NCI-H2227 (cell line): Measurements from ENCODE around the gene SEMA5B.

Experiments used
- DNase-seq: peaks from one replicate; lab custom pipeline; 2025; ENCODE audit not compliant: unreplicated experiment; lab: John Stamatoyannopoulos, UW

Gene SEMA5B

GRCh38 chr3:123026565-123027291 lies 835 bp downstream of the SEMA5B start:
- peak; percentile 26 for DNase-seq

GRCh38 chr3:123025642-123026521 lies 1.7 kb downstream of the SEMA5B start:
- DNase-seq = peak; percentile 39

GRCh38 chr3:123024056-123024455 lies 3.5 kb downstream of the SEMA5B start:
- DNase-seq = no peak

GRCh38 chr3:123021996-123022510 lies 5.5 kb downstream of the SEMA5B start:
- DNase-seq = peak; percentile 29

DNA sequence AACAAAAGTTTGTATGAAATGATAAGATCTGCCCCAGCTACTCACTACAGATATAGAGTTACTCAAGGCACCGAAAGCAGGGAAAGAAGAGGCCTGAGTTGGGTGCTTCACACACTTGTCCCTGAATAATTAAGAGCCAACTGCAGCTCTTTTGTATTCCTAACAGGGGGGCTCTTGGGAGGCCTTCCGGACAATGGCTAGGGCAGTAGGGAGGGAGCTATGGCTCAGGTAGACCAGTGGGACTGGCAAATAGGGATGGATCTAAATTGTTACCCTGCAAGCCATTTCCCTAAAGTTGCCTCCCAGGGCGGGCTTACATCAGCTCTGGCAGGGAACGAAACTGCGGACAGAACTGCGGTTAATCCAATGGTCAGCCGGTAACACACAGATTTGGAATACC lies 6.2 kb downstream of the SEMA5B start:
- DNase-seq = no peak

DNA sequence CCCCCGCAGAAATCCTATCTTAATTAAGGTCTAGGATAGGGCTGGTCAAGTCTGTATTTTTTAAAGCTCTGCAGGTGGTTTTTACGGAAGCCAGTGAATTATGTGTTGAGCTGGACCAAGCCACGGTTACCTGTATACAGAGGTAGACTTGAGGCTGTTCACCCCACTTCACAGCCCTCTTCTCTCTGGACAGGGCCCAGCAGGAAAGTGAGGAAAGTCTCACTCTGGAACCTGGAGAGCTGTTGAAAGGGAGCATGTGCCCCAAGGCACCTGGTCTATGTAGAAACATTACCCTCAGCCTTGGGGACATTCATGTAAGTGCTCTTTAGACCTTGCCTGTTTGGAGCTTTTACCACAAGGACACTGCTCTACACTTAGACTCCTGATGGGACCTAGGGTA lies 6.9 kb downstream of the SEMA5B start:
- DNase-seq = no peak

DNA sequence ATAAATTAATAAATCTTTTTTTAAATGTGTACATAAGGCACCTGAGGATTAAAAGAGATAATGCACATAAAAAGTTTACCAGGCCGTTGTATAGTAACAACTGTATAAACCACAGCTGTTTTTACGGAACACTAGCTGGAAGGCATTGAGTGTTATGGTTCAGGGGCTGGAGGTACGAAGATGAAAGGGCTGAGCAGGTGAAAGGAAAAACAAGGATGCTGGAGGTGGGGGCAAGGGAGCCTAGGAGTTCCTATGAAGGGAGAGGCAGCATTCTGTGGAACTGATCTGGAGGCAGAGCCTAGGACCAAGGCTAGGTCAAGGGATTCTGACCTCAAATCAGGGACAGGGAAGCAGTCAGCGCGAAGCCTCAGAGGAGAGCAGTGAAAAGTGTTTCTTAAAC lies 8.0 kb downstream of the SEMA5B start:
- DNase-seq = no peak

DNA sequence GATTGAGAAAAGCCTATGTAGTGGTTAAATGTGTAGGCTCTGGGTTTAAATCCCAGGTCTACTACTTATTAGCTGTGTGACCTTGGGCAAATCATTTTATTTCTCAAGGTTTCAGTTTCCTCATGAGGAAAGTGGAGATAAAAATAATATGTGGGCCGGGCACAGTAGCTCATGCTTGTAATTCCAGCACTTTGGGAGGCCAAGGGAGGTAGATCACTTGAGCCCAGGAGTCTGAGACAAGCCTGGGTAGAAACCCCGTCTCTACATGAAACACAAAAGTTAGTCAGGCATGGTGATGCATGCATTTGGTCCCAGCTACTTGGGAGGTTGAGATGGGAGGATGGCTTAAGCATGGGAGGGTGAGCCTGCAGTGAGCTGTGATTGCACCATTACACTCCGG lies 8.4 kb downstream of the SEMA5B start:
- DNase-seq = no peak

GRCh38 chr3:123018683-123019082 lies 8.9 kb downstream of the SEMA5B start:
- DNase-seq = no peak

DNA sequence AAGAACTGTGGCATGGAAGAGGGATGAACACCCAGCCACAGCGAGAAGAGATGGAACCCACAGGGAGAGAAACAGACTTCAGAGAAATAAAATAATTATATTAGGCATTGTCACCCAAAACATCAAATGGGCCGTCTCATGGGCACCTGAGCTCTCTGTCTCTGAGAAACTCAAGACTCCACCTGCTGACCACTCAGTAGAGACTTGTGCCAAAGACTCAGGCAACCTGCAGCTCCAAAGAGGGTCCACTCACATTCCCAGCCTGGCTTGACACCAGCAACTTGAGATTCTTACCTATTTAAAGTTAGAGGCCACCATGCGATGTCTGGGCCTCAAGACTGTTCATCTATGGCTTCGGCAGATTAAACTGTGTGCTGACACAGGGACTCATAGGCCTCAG lies 12.0 kb downstream of the SEMA5B start:
- no peak for DNase-seq

GRCh38 chr3:123013876-123014275 lies 13.7 kb downstream of the SEMA5B start:
- no peak for DNase-seq

- no peak for DNase-seq
Measured at GRCh38 chr3:123012652-123013051, 14.9 kb downstream of the SEMA5B start.

GRCh38 chr3:123011447-123011846 lies 16.1 kb downstream of the SEMA5B start:
- no peak for DNase-seq

DNA sequence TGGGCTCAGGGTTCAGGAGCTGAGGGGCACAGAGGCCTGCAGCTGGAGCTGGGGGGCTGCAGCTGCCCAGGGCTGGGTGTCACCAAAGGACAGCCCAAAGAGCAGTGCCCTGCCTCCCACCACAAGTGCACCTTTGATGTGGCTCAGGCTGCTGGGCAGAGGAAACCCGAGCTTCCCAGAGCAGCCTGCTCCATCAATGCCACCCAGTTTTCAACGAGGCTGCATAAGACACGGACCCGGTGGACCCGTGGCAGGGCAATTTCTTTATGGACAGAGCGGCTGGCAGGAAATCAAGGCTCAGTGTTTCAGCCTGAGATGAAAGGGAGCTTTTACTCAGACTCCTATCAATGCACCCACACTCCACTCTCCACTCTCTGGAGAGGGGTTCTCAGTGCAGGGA lies 18.7 kb downstream of the SEMA5B start:
- no peak for DNase-seq

DNA sequence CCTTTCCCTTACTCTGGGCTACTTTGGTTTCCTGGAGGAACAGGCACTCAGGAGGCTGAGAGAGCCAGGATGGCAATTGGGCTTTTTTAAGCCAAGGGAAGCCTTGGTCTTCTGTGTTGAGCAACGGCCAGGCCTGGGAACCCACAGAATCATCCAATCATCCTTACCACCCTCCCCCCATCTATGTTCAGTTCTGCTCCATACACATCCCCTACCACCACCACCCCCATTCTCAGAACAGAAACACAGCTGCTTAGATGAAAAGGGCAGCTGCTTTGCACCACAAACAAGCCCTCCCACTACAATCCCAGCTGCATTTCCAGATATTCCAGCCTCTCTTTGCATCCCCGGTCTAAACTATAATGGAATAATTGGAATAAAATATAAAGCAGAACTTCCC lies 21.0 kb downstream of the SEMA5B start:
- no peak for DNase-seq

DNA sequence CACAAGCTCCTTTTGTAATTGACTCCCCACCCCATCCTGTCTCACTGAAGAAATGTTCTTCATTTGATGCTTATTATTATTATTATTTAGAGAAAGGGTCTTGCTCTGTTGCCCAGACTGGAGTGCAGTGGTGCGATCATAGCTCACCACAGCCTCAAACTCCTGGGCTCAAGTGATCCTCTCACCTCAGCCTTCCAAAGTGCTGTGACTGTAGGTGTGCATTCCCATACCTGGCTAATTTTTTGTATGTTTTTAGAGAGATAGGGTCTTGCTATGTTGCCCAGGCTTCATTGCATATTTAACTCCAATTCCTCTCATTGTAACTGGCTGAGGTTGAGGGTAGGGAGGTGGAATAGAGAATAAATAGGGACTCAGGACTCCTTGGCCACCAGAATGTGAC lies 22.3 kb downstream of the SEMA5B start:
- DNase-seq = no peak

DNA sequence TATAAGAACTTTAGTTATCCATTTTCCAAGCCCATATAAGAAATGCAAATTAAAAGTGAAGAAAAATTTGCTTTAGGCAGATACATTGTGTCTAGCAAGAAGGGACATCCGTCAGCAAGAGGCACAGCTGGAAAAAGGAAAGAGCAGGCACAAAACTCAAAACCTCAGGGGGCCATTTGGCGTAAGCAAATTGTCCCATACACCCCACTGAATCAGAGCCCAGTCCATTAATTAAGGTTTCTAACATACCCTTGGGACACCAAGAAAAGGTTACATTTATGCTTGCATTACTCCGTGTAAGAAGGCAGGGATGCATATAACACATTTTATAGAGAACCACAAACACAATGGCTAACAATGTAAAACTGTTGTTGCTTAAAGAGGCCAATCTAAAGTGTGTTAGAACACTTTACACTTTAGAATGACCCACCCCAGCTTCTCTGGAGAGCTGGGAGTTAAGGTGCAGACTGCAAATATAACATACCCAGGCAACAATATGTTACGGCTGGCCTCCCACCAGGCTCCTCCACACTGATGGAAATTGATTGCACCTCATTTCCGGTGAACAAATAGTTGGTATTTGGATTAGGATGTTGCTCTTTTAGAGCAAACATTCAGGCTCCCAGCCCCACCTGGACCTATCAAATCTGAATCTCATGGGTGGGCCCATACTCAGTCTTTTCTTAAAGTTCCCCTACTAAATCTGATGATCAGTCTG lies 23.2 kb downstream of the SEMA5B start:
- no peak for DNase-seq

DNA sequence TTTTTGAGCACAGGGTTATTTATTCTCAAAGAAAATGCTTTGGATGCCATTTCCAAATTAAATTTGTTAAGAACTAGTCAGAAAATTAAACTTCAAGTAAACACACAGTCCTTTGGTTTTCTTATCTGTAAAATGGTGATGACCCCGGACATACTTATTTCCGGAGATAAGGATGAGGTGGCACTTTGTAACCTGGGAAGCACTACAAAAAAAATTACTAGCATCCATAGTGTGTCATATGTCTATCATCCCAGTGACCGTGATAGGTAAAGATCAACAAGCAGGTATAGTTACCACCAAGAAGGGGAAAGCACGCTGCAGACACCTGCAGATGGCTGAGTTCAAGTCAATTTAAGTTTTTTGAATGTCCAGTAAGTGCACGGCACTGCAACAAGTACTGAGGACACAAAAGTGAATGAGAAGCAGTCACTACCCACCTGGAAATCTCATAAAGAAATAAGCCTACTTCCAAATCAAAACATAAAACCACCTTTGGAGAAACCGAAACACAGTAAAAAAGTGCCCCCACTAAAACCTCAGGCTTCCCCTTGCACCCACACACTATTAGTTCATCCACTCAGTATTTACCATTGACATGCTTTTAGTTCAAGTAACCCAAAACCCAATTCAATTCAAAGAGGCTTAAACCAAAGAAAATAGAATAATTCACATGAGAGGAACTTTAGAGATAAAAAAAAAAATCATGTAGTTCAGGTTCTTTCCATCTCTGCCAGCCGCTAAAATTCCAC lies 24.6 kb downstream of the SEMA5B start:
- no peak for DNase-seq

GRCh38 chr3:123002100-123002748 lies 25.3 kb downstream of the SEMA5B start:
- peak; percentile 52 for DNase-seq

DNA sequence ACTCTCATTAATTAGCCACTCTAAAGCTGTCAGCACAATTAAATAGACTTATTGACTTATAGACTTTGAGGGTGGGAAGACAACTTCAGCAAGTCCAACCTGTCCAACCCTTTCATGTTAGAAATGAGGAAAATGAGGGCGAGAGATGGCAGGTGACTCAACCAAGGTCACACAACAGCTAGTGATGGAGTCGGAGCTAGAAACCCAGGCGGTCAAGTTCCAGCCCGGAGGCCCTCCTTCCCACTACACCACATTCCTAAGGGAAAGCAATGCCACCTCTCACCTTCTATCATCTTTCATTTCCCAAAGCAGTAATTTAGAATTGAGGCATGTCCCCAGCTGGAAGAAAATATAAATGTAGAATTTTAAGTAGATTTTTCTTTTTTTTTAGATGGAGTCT lies 28.7 kb downstream of the SEMA5B start:
- DNase-seq = no peak
